A673 (cell line): ENCODE data around the gene KCND3. TPM values are rescaled to one million over a fixed set of nuclear protein-coding genes. Genes with fewer than 3 reads are reported as not detected.

Experiments
- BruUV-seq: library from RNA; stranded (reverse); fragments of 400-500 nt; replicated peaks from 2 replicates; lab custom pipeline; 2021; lab: Mats Ljungman, UMichigan
- CTCF ChIA-PET: fragments of 300-600 bp; sonication (Branson Sonifier 250); formaldehyde crosslinking; loops from one replicate; lab custom pipeline; 2022; ENCODE audit warnings: antibody characterized with exemption; lab: Charles Lee
- POLR2A ChIA-PET: fragments of 300-600 bp; sonication (Branson Sonifier 250); formaldehyde crosslinking; loops from one replicate; lab custom pipeline; 2022; ENCODE audit warnings: antibody characterized with exemption; ENCODE audit not compliant: low non-redundant PET; lab: Charles Lee
- DNase-seq: peaks from one replicate; pipeline ENCODE4 v3.0.0-alpha.2; 2015; ENCODE audit warnings: low spot score
- H3K27ac ChIP-seq: fragments of 200-600 bp; sonication (generic); 2 replicates; pipeline ENCODE4 v1.5.1; 2016; ENCODE audit warnings: mixed run types, low read depth, mild to moderate bottlenecking, mixed read lengths, antibody characterized with exemption, low read length; ENCODE audit not compliant: poor library complexity, severe bottlenecking
- H3K27me3 ChIP-seq: fragments of 200-600 bp; sonication (generic); replicated peaks from 2 replicates; pipeline ENCODE4 v1.6.1; 2017; ENCODE audit warnings: mixed run types, low read depth, mild to moderate bottlenecking, mixed read lengths, antibody characterized with exemption, low read length; ENCODE audit not compliant: insufficient read depth, poor library complexity
- H3K36me3 ChIP-seq: fragments of 200-600 bp; sonication (generic); 2 replicates; pipeline ENCODE4 v1.6.1; 2016; ENCODE audit warnings: mixed run types, mild to moderate bottlenecking, mixed read lengths, antibody characterized with exemption, low read length; ENCODE audit not compliant: insufficient read depth, poor library complexity, severe bottlenecking
- H3K4me1 ChIP-seq: fragments of 200-600 bp; sonication (generic); 2 replicates; pipeline ENCODE4 v1.6.1; 2017; ENCODE audit warnings: mixed run types, mild to moderate bottlenecking, mixed read lengths, antibody characterized with exemption, low read length; ENCODE audit not compliant: insufficient read depth, poor library complexity, severe bottlenecking
- H3K4me3 ChIP-seq: fragments of 200-600 bp; sonication (generic); 2 replicates; pipeline ENCODE4 v1.5.1; 2016; ENCODE audit warnings: low read depth, mixed run types, mild to moderate bottlenecking, mixed read lengths, low read length; ENCODE audit not compliant: poor library complexity, severe bottlenecking
- H3K9me3 ChIP-seq: fragments of 200-600 bp; sonication (generic); 2 replicates; pipeline ENCODE4 v1.6.1; 2016; ENCODE audit warnings: mixed run types, low read depth, mild to moderate bottlenecking, mixed read lengths, antibody characterized with exemption, low read length; ENCODE audit not compliant: poor library complexity, severe bottlenecking
- CTCF ChIP-seq: fragments of 300-800, 200-600 bp; sonication (generic); conservative IDR thresholded peaks from 2 replicates; pipeline ENCODE4 v1.5.1; 2017; ENCODE audit warnings: low read depth, mild to moderate bottlenecking, antibody characterized with exemption, low read length, moderate library complexity, mixed read lengths
- EZH2 ChIP-seq: fragments of 200-600 bp; sonication (generic); IDR thresholded peaks from 2 replicates; pipeline ENCODE4 v1.6.1; 2017; ENCODE audit warnings: borderline replicate concordance, low read depth, mild to moderate bottlenecking, mixed read lengths, antibody characterized with exemption, low read length; ENCODE audit not compliant: poor library complexity, severe bottlenecking
- intact Hi-C: fragments of 100-400 bp; cut with micrococcal nuclease; formaldehyde crosslinking; loops from one replicate; pipeline ENCODE4 v1.10.0; 2022; ENCODE audit not compliant: unreplicated experiment
- total RNA-seq: library from RNA; stranded (reverse); gene quantifications from 2 replicates; pipeline ENCODE4 v1.2.3, GENCODE V29; 2021

Gene KCND3
- total RNA-seq, 1 experiment from 2014 or later, result not detected

GRCh38 chr1:111880881-111881837, 108.3 kb downstream of the KCND3 start:
- DNase-seq, result no peak
- Histone ChIP-seq H3K9me3 (no peaks in the 10 kb centered on the region), H3K4me1 (no peaks in the 10 kb centered on the region), H3K36me3 (no peaks in the 10 kb centered on the region), H3K4me3 (no peak overlapping the region), H3K27ac (no peak overlapping the region), H3K27me3 (peaks cover 55% of the 10 kb centered on the region)
- POLR2A ChIA-PET, result no interaction called here
- BruUV-seq, result no TSS peak
- intact Hi-C loops, result no loop called here
- CTCF ChIA-PET, result no interaction called here
- TF ChIP-seq EZH2, result no peak
- TF ChIP-seq CTCF, result no peak

GRCh38 chr1:111879081-111879480, 110.4 kb downstream of the KCND3 start:
- BruUV-seq, result no TSS peak
- peaks cover 76% of the 10 kb centered on the region for H3K27me3 ChIP-seq
- no peak overlapping the region for H3K4me3 ChIP-seq
- no peaks in the 10 kb centered on the region for H3K9me3 ChIP-seq
- H3K27ac ChIP-seq, result no peak overlapping the region
- H3K36me3 ChIP-seq, result no peaks in the 10 kb centered on the region
- intact Hi-C loops, result no loop called here
- POLR2A ChIA-PET, result interaction anchor here (0.6 kb wide), 1 partner anchor 229 kb away, joined by 9 read pairs; no protein-coding TSS in a partner anchor
- TF ChIP-seq EZH2, result no peak
- no peak for TF ChIP-seq CTCF
- H3K4me1 ChIP-seq, result no peaks in the 10 kb centered on the region
- CTCF ChIA-PET, result no interaction called here
- DNase-seq, result no peak

GRCh38 chr1:111878649-111879048, 110.8 kb downstream of the KCND3 start:
- no peak overlapping the region for H3K4me3 ChIP-seq
- peaks cover 80% of the 10 kb centered on the region for H3K27me3 ChIP-seq
- intact Hi-C loops, result no loop called here
- ChIA-PET CTCF (no interaction called here), POLR2A (no interaction called here)
- no peaks in the 10 kb centered on the region for H3K4me1 ChIP-seq
- H3K27ac ChIP-seq, result no peak overlapping the region
- BruUV-seq, result no TSS peak
- TF ChIP-seq EZH2, result no peak
- no peak for TF ChIP-seq CTCF
- no peaks in the 10 kb centered on the region for H3K36me3 ChIP-seq
- H3K9me3 ChIP-seq, result no peaks in the 10 kb centered on the region
- DNase-seq, result no peak
